Osteoblast (primary cell): ENCODE results near the gene C9orf153. TPM values are rescaled to one million over a fixed set of nuclear protein-coding genes. Genes with fewer than 3 reads are reported as not detected.

Source experiments
- DNase-seq: peaks from one replicate; pipeline ENCODE4 v3.0.0; 2011; ENCODE audit warnings: low spot score, mixed read lengths; ENCODE audit not compliant: insufficient read length; ENCODE audit errors: missing footprints
- H2AFZ ChIP-seq: 2 replicates; pipeline ENCODE4 v1.6.0; 2011; ENCODE audit warnings: mild to moderate bottlenecking, low read length
- H3K27ac ChIP-seq: 2 replicates; pipeline ENCODE4 v1.5.1; 2011; ENCODE audit warnings: mild to moderate bottlenecking, low read depth, low read length, moderate library complexity
- H3K27me3 ChIP-seq: 2 replicates; pipeline ENCODE4 v1.6.0; 2012; ENCODE audit warnings: mild to moderate bottlenecking, control low read depth, inconsistent platforms, low read length, moderate library complexity; ENCODE audit not compliant: insufficient read depth
- H3K36me3 ChIP-seq: 2 replicates; pipeline ENCODE4 v1.5.1; 2011; ENCODE audit warnings: mild to moderate bottlenecking, low read length, control low read depth, moderate library complexity; ENCODE audit not compliant: insufficient read depth
- H3K4me1 ChIP-seq: 2 replicates; pipeline ENCODE4 v1.5.1; 2011; ENCODE audit warnings: mild to moderate bottlenecking, low read length, control low read depth, moderate library complexity; ENCODE audit not compliant: insufficient read depth
- H3K4me2 ChIP-seq: 2 replicates; pipeline ENCODE4 v1.6.0; 2011; ENCODE audit warnings: mild to moderate bottlenecking, low read length; ENCODE audit not compliant: insufficient read depth
- H3K4me3 ChIP-seq: fragments of 200-600 bp; sonication (generic); 3 replicates; pipeline ENCODE4 v1.5.1; 2012; ENCODE audit warnings: mild to moderate bottlenecking, low read length, inconsistent platforms; ENCODE audit not compliant: insufficient read depth
- H3K79me2 ChIP-seq: 2 replicates; pipeline ENCODE4 v1.6.0; 2012; ENCODE audit warnings: mild to moderate bottlenecking, low read length, control low read depth, inconsistent platforms; ENCODE audit not compliant: insufficient read depth
- H3K9me3 ChIP-seq: 2 replicates; pipeline ENCODE4 v1.5.1; 2011; ENCODE audit warnings: low read depth, low read length, control low read depth
- H4K20me1 ChIP-seq: 2 replicates; pipeline ENCODE4 v1.6.0; 2012; ENCODE audit warnings: mild to moderate bottlenecking, low read length, control low read depth; ENCODE audit not compliant: insufficient read depth
- CTCF ChIP-seq: IDR thresholded peaks from 2 replicates; pipeline ENCODE4 v1.5.1; 2011; ENCODE audit warnings: mild to moderate bottlenecking, low read depth, low read length, moderate library complexity; ENCODE audit errors: extremely low read depth
- total RNA-seq: library from RNA; depleted of rRNA; stranded (reverse); fragments of >200 nt; gene quantifications from 2 replicates; pipeline ENCODE4 v1.2.3, GENCODE V29; 2012

C9orf153 gene
- total RNA-seq, 1 donor: under 0.01 TPM

DNA sequence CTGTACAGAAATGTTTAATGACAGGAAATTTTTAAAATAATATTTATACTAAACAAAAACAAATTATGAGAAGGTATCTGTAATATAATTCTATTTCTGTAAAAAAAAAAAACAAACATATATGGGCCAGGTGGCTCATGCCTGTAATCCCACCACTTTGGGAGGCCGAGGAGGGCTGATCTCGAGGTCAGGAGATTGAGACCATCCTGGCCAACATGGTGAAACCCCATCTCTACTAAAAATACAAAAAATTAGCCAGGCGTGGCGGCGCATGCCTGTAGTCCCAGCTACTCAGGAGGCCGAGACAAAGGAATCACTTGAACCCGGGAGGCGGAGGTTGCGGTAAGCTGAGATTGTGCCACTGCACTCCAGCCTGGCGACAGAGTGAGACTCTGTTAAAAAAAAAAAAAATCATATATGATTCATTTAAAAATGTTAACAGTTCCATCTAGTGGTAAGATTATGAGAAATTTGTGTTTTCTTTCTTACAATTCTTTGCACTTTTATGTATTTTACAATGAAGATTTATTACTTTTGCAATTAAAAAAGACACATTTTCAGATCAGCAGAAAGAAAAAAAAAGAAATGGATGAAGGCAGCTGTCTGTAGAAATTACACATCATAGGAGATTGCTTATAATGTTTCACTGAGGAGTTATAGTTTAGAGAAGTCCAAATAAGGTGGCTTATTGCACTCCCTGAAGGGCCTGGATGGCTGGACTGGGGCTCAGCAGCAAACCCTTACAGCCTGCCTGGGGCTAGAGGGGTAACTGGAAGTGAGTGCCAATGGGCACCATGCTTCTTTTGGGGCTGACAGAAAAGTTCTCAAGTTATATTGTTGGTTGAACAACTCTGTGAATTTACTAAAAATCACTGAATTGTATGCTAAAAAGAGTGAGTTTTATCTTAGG lies 20.3 kb downstream of the C9orf153 start:
- no peaks in the 10 kb centered on the region for H3K9me3 ChIP-seq
- TF ChIP-seq CTCF: peak; percentile 33
- DNase-seq: peak; percentile 19

DNA sequence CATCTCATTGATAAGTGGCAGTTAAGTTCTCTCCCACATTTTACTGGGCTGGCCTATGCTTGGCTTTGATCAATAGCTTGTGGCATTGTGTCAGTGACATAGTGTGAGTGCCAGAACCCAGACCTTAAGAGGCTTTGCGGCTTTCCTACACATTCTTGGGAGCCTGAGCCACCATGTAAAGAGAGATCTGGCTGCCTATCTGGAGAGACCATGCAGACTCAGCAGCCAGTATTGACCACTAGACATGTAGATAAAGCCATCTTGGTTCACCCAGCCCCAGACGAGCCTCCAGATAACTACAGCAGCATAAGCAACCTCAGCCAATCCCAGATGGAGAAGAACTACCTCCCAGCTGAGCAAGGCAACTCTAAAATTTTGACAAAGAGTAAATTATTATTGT lies 28.6 kb downstream of the C9orf153 start:
- no peaks in the 10 kb centered on the region for H3K36me3 ChIP-seq
- no peaks in the 10 kb centered on the region for H3K9me3 ChIP-seq
- H3K27me3 ChIP-seq: no peaks in the 10 kb centered on the region
- H3K27ac ChIP-seq: no peak overlapping the region
- TF ChIP-seq CTCF: no peak
- no peaks in the 10 kb centered on the region for H3K4me1 ChIP-seq
- H4K20me1 ChIP-seq: no peaks in the 10 kb centered on the region
- no peak for DNase-seq
- no peak overlapping the region for H2AFZ ChIP-seq
- no peaks in the 10 kb centered on the region for H3K79me2 ChIP-seq
- no peak overlapping the region for H3K4me2 ChIP-seq
- H3K4me3 ChIP-seq: no peak overlapping the region

More for the DNA sequence above, 20.3 kb downstream of the C9orf153 start:
- Histone ChIP-seq H3K36me3 (no peaks in the 10 kb centered on the region), H3K4me1 (no peaks in the 10 kb centered on the region), H4K20me1 (no peaks in the 10 kb centered on the region), H3K4me3 (no peak overlapping the region), H3K27me3 (no peaks in the 10 kb centered on the region), H3K27ac (no peak overlapping the region), H3K79me2 (no peaks in the 10 kb centered on the region), H2AFZ (no peak overlapping the region), H3K4me2 (no peak overlapping the region)

DNA sequence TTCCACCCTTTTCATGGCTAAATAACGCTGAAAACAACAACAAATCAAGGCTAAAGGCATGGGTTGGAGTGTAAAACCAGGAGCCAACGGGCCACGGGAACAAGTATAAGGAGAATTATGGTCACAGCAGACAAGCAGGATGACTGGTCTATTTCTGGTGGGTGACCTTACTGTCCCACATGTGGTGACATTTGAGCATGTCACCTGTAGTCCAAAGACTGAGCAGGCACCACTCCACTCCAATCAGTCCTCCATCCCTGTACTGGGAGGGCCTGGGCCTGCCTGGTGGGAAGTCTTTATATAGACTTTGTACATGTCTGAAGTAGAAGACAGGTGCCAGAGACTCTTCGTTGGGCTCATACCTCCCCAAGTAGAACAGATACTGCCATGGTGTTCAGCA lies 36.8 kb downstream of the C9orf153 start:
- no peaks in the 10 kb centered on the region for H3K79me2 ChIP-seq
- H3K4me2 ChIP-seq: no peak overlapping the region
- H3K27ac ChIP-seq: no peak overlapping the region
- no peaks in the 10 kb centered on the region for H3K36me3 ChIP-seq
- TF ChIP-seq CTCF: no peak
- H3K27me3 ChIP-seq: no peaks in the 10 kb centered on the region
- no peaks in the 10 kb centered on the region for H3K9me3 ChIP-seq
- no peaks in the 10 kb centered on the region for H3K4me1 ChIP-seq
- DNase-seq: no peak
- H4K20me1 ChIP-seq: no peaks in the 10 kb centered on the region
- H2AFZ ChIP-seq: no peak overlapping the region
- no peak overlapping the region for H3K4me3 ChIP-seq

DNA sequence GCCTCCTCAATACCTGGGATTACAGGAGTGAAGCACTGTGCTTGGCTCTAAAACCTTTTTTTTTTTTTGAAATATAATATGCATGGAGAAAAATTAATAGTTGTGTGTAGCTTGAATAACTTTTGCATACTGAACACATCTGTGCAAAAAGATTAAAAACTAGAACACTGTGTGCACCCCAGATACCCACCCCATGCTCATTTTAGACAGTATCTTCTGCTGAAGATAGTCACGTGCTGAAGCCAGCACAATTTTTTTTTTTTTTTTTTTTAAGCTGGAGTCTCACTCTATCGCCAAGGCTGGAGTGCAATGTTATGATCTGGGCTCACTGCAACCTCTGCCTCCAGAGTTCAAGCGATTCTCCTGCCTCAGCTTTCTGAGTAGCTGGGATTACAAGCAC lies 39.9 kb downstream of the C9orf153 start:
- no peaks in the 10 kb centered on the region for H3K9me3 ChIP-seq
- H4K20me1 ChIP-seq: no peaks in the 10 kb centered on the region
- no peak overlapping the region for H3K4me3 ChIP-seq
- no peaks in the 10 kb centered on the region for H3K4me1 ChIP-seq
- H2AFZ ChIP-seq: no peak overlapping the region
- no peak for TF ChIP-seq CTCF
- no peak overlapping the region for H3K27ac ChIP-seq
- no peaks in the 10 kb centered on the region for H3K79me2 ChIP-seq
- H3K27me3 ChIP-seq: no peaks in the 10 kb centered on the region
- DNase-seq: no peak
- H3K4me2 ChIP-seq: no peak overlapping the region
- no peaks in the 10 kb centered on the region for H3K36me3 ChIP-seq
